Subcutaneous adipose tissue (tissue), 4 donors: ENCODE measurements around the gene RELB. TPM values are rescaled to one million over a fixed set of nuclear protein-coding genes. Genes with fewer than 3 reads are reported as not detected.

ENCODE experiments used
- total RNA-seq, 4 donors: library from RNA; depleted of rRNA; stranded (reverse); fragments of >200 nt; gene quantifications; one replicate each; pipeline ENCODE4 v1.1.0, GENCODE V29; 2016
- TF ChIP-seq, protein P1 (sequence below): fragments of 450-650 bp; IDR thresholded peaks from one replicate; pipeline ENCODE4 v1.5.1; 2016; ENCODE audit warnings: low read depth, mild to moderate bottlenecking, control low read depth, antibody characterized with exemption, moderate library complexity

The RELB gene
- total RNA-seq, 4 donors from 2014 or later = 0.49 to 9.4 (median 5.8) TPM

DNA sequence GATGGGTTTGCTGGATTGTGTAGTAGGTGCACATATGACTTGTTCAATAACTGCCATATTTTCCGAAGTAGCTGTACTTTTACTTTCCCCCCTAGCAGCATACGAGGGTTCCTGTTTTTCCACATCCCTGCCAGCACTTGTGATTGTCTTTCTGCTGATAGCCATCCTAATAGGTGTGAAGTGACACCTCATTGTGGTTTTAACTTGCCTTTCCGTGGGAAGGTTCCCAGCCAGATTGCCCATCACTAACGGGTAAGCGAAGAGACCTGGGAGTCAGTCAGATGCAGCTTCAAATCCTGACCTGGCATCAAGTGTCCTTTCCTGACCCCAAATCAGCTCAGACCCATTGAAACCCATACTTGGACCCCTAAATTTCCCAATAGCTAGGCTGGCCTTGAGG lies 41.6 kb upstream of the RELB start:
- TF ChIP-seq, protein P1, sequence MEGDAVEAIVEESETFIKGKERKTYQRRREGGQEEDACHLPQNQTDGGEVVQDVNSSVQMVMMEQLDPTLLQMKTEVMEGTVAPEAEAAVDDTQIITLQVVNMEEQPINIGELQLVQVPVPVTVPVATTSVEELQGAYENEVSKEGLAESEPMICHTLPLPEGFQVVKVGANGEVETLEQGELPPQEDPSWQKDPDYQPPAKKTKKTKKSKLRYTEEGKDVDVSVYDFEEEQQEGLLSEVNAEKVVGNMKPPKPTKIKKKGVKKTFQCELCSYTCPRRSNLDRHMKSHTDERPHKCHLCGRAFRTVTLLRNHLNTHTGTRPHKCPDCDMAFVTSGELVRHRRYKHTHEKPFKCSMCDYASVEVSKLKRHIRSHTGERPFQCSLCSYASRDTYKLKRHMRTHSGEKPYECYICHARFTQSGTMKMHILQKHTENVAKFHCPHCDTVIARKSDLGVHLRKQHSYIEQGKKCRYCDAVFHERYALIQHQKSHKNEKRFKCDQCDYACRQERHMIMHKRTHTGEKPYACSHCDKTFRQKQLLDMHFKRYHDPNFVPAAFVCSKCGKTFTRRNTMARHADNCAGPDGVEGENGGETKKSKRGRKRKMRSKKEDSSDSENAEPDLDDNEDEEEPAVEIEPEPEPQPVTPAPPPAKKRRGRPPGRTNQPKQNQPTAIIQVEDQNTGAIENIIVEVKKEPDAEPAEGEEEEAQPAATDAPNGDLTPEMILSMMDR = no peak

DNA sequence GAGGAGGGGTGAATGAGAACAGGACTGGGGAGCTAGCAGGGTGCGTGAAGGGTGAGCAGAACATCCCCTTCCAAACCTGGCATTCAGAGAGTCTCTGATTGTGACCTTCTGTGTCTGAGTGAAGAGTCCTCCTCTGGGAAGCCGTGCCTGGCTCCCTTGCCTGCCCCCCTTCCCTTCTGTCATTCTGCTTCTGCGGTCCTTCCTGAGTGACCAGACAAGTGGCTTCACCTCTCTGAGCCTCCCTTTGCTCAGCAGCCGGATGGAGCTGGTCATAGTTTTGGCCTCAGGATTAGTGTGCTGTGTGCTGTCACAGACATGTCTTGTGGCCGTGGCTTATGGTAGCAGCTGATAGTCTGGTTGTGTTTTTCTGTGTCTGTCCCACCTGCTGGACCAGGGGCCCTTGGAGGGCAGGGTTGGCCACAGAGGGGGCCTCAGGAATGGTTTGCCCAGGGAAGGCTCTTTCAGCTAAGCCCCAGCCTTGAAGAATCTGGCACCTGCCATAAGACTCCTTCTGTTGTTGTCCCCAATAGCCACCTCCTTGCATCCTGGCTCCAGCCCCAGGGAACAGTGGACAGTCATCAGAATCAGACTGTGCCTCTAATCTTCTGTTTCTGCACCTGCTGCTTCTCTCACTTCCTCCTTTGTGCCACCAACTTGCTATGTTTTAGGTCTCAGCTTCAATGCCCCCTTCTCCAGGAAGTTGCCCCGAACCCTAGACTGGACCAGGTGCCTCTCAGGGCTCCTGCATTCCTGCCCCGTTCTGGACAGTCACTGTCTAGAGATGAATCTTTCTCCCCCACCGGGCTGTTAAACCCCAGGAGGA lies 40.1 kb upstream of the RELB start:
- TF ChIP-seq, protein P1 = no peak

DNA sequence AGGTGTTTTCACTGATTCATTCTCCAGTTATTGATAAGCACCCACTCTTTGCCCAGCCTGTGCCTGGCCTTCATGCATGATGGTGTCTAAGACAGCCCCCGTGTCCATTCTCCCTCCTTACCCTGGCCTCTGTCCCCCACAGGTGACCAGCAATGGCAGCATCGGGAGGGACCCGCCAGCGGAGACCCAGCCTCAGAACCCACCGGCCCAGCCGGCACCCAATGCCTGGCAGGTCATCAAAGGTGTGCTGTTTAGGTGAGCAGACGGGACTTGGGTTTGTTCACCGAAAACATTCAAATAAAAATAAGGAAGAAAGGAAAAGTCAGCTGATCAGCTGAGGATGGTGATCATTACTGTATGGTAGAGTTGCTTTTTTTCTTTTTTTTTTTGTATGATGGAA lies 39.4 kb upstream of the RELB start:
- TF ChIP-seq, protein P1 = no peak

DNA sequence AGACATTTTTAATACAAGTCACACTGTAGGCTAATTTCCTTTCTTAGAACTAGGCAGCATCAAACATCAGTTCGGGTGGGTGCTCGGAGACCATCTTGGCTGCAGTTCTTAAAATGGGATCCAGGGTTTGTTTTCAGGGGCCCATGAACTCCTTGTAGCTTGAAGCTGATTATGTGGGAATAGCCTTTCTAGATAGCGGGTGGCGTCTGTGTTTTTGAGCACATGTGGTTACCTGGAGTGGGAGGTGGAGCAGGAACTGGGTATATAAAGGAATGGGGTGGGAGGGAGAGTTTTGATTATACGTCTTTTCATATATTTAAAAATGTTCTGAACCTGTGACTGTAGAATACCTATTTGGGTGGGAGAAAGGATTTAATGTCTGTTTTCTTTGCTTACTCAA lies 33.1 kb upstream of the RELB start:
- TF ChIP-seq, protein P1 = no peak

DNA sequence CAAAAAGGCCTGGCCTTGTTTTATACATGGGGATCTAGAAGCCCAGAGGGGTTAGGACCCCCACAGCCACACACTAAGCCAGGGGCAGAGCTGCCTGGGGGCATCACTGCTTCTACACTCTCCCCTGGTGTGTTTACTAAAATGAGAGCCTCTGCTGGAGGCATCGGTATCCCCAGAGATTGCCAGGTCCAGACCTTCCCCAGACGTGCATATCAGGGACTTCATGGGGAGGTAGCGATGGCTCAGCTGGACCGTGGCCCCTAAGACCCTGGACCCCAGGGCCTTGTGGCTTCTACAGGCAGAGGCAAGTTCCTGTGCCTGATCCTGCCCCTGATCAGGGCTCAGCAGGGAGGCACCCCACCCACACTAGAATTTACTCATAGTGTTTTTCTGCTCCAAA lies 32.6 kb upstream of the RELB start:
- TF ChIP-seq, protein P1 = no peak

DNA sequence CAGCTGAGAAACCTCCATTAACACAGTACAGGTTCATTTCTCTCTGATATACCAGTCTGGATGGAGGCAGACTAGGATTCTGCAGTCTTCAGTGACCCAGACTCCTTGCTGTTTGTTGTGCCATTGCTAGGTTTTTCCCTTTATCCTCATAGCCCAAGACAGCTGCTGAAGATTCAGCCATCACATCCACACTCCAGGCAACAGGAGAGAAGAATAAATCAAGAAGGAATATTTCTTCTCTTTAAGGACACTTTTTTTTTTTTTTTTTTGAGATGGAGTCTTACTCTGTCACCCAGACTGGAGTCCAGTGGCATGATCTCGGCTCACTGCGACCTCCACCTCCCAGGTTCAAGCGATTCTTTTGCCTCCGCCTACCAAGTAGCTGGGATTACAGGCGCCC lies 31.8 kb upstream of the RELB start:
- TF ChIP-seq, protein P1 = no peak

DNA sequence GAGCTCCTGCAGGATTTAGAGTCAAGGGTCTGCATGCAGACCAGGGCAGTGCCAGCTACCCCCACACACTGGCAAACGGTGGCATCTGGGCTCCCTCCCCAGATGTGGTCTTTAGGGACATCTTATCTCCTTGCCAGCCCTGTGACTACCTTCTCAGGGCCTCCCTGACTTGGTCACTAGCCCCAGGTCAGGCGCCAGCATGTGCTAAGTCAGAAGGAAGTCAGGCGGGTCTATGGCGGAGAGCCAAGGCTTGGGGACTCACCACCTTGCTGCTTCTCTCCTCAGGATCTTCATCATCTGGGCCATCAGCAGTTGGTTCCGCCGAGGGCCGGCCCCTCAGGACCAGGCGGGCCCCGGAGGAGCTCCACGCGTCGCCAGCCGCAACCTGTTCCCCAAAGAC lies 28.5 kb upstream of the RELB start:
- TF ChIP-seq, protein P1 = no peak
